Head of caudate nucleus (tissue), 42 donors: ENCODE results near the gene ABHD6.
A peak's percentile ranks its signal among the peaks of the same experiment; 100 is the strongest.
"Not testable (repeated sequence)": the region's sequence is repeated elsewhere in the genome, so short reads cannot be mapped to it uniquely, and the experiment has no call there.

Experiments
- DNase-seq, 42 donors: peaks; one replicate each; pipeline versions ENCODE4 v3.0.0 to v3.0.0-alpha.2; 2020 to 2021; ENCODE audit warnings: mixed read lengths in 7 of 42
- intact Hi-C: fragments of 100-400 bp; cut with DNase I; formaldehyde crosslinking; loops from one replicate; pipeline ENCODE4 v1.15.0; 2022

Gene ABHD6

GRCh38 chr3:58206406-58207011 lies 31.1 kb upstream of the ABHD6 start:
- intact Hi-C loops: no loop called here
- DNase-seq: peak in 1 of 42 donors; percentile 1

DNA sequence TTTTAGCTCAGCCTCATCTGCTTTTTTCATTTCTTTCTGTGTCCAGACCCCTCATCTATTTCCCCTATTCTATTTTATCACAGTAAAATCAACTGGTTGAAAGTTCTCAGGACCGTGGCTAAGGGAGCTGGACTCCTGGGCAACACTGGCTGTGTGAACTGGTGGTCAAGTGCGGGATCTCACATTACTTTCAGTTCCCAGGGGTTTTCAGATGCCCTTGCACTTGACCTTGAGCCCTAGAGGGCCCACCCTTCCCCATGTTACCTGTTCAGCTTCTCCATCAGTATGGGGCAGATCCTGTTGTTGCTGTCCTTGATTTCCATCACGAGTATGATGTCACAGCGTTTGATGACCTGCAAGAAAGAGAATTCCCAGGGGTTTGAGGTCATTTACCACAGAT lies 29.6 kb upstream of the ABHD6 start:
- DNase-seq: peak in 1 of 42 donors; percentile 5
- intact Hi-C loops: no loop called here

DNA sequence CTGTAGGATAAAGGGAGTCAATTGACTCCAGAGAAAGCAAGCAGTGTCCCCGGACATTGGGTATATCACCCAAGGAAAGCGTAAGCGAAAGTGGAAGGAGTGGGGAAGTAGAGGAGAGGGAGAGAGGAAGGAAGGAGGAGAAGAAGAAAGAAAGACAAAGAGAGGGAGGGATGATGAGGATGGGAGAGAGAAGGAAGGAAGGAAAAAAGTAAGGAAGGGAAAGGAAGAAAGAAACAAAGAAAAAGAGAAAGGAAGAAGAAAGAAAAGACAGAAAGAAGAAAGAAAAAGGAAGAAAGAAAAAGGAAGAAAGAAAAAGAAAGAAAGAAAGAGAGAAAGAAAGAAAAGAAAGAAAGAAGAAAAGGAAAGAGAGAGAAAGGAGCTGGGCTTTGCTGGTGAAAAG lies 27.7 kb upstream of the ABHD6 start:
- intact Hi-C loops: no loop called here
- DNase-seq: no peak

GRCh38 chr3:58210761-58211460 lies 26.7 kb upstream of the ABHD6 start, which contains the start of gene DNASE1L3:
TSS of gene DNASE1L3 (minus strand) at chr3:58210972. CDS start at chr3:58210906, 66 bp downstream.
- intact Hi-C loops: no loop called here
- DNase-seq: peak in 1 of 42 donors; percentile 19

GRCh38 chr3:58214484-58215316 lies 22.9 kb upstream of the ABHD6 start:
- DNase-seq: peak in 4 of 42 donors; percentile 12 to 47 (median 27)
- intact Hi-C loops: no loop called here

- DNase-seq: peak in 1 of 42 donors; percentile 15
- intact Hi-C loops: no loop called here
Measured at GRCh38 chr3:58215317-58216025, 22.1 kb upstream of the ABHD6 start.

DNA sequence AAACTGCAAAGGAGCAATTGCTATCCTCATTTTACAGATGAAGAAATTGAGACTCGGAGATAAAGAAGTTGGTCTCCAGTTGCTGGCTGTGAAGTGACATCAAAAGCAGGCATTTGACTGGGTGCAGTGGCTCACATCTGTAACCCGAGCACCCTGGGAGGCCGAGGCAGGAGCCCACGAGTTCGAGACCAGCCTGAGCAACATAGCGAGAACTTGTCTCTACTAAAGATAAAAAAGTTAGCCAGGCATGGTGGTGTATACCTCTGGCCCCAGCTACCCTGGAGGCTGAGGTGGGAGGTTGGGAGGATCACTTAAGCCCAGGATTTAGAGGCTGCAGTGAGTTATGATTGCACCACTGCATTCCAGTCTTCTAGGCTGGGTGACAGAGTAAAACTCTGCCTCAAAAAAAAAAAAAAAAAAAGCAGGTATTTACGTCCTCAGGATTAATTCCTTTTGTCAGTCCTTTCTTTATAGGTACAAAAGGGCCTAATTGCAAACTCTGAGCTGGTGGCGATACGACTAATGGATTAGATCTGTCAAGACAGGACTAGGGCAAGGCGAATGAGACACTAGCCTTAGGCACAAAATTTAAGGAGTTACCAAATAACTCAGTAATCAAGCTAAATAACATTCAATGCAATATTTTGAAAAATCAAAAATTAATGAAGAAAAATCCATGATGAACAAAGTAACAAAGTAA lies 20.9 kb upstream of the ABHD6 start:
- peak in 1 of 42 donors; percentile 3 for DNase-seq
- intact Hi-C loops: no loop called here

- intact Hi-C loops: no loop called here
Measured at GRCh38 chr3:58217209-58217811, 20.3 kb upstream of the ABHD6 start.

GRCh38 chr3:58218904-58219303 lies 18.7 kb upstream of the ABHD6 start:
- no peak for DNase-seq
- intact Hi-C loops: no loop called here

More at GRCh38 chr3:58217209-58217811, 20.3 kb upstream of the ABHD6 start:
- peak; percentile 46 to 87 (median 75) for DNase-seq

- DNase-seq: no peak
- intact Hi-C loops: no loop called here
Measured at GRCh38 chr3:58222161-58222724, 15.3 kb upstream of the ABHD6 start.

DNA sequence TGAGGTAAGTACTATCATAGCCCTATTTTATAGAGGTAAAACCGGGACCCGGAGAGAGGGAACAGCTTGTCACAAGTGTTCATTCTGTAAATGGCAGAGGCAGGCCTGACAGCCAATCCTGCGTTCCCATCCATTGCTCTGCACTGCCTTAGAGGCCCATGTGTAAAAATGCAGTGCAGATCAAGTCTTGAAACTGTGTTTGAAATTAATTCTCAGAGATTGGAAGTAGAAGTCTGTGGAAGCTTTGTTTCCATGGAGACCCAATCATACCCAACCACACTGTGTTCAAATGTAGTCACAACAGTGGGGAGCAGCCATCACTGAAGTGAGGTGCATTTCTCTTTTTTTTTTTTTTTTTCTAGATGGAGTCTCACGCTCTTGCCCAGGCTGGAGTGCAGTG lies 13.7 kb upstream of the ABHD6 start:
- DNase-seq: peak in 27 of 42 donors; percentile 9 to 76 (median 36)
- intact Hi-C loops: no loop called here

DNA sequence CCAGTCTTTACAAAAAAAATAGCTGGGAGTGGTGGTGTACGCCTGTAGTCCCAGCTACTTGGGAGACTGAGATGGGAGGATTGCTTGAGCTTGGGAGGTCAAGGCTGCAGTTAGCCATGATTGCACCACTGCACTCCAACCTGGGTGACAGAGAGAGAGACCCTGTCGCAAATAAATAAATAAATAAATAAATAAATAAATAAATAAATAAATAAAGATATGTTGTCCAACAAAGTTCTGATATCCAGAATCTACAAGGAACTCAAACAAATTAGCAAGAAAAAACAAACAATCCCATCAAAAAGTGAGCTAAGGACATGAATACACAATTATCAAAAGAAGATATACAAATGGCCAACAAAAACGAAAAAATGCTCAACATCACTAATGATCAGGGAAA lies 9.7 kb upstream of the ABHD6 start:
- intact Hi-C loops: not testable (repeated sequence)
- DNase-seq: peak in 1 of 42 donors; percentile 3

- intact Hi-C loops: no loop called here
- no peak for DNase-seq
Measured at GRCh38 chr3:58230876-58231552, 6.6 kb upstream of the ABHD6 start.

DNA sequence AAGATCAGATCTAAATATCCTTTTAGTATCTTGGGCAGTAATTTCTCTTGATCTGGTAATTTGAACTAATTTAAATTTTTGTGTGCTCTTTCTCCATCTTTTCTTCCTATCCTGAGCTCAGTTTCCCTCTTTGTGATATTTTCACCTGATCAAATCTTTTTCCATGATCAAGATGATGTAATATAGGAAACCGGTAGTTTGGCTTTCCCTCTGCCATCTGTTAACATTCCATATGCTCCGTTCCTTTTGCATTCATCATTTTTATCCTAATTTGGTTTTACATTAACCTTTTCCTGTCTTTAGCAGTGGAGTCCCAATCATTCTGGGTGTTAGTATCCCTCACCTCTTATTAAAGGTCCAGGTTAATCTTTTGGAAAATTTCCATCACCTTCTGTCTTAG lies 5.9 kb upstream of the ABHD6 start:
- intact Hi-C loops: no loop called here

GRCh38 chr3:58234516-58234931 lies 3.1 kb upstream of the ABHD6 start:
- intact Hi-C loops: no loop called here
- peak in 1 of 42 donors; percentile 14 for DNase-seq

More for the DNA sequence above, 5.9 kb upstream of the ABHD6 start:
- DNase-seq: no peak

- DNase-seq: no peak
- intact Hi-C loops: loop anchor here (5.0 kb wide), 1 partner anchor 61 kb away; no protein-coding TSS in a partner anchor
Measured at GRCh38 chr3:58235970-58236369, 1.6 kb upstream of the ABHD6 start.
